NCI-H1694 (cell line): Measurements from ENCODE around the gene SPACA6.

ENCODE experiments used
- DNase-seq: peaks from one replicate; lab custom pipeline; 2025; lab: John Stamatoyannopoulos, UW

The SPACA6 gene

GRCh38 chr19:51703575-51704515 lies 10.7 kb downstream of the SPACA6 start:
- DNase-seq, result peak; percentile 56

- DNase-seq, result no peak
These were observed 11.5 kb downstream of the SPACA6 start for GRCh38 chr19:51704626-51705025.

- no peak for DNase-seq
These were observed 13.2 kb downstream of the SPACA6 start for GRCh38 chr19:51706296-51706695.

GRCh38 chr19:51706885-51707284 lies 13.8 kb downstream of the SPACA6 start:
- no peak for DNase-seq

- DNase-seq, result no peak
These were observed 15.7 kb downstream of the SPACA6 start for GRCh38 chr19:51708811-51709210.

GRCh38 chr19:51709575-51709974 lies 16.4 kb downstream of the SPACA6 start:
- DNase-seq, result no peak

- DNase-seq, result no peak
These were observed 17.0 kb downstream of the SPACA6 start for GRCh38 chr19:51710163-51710562.

- DNase-seq, result no peak
These were observed 18.6 kb downstream of the SPACA6 start for GRCh38 chr19:51711702-51712101.

GRCh38 chr19:51712461-51713081 lies 19.4 kb downstream of the SPACA6 start:
- DNase-seq, result no peak

- no peak for DNase-seq
These were observed 20.5 kb downstream of the SPACA6 start for GRCh38 chr19:51713319-51714285.

- DNase-seq, result no peak
These were observed 21.7 kb downstream of the SPACA6 start for GRCh38 chr19:51714848-51715247.

- no peak for DNase-seq
These were observed 22.7 kb downstream of the SPACA6 start for GRCh38 chr19:51715850-51716249.

GRCh38 chr19:51716925-51717324 lies 23.8 kb downstream of the SPACA6 start:
- no peak for DNase-seq

GRCh38 chr19:51719251-51719988 lies 26.3 kb downstream of the SPACA6 start:
- DNase-seq, result no peak

GRCh38 chr19:51721905-51722304 lies 28.8 kb downstream of the SPACA6 start:
- no peak for DNase-seq

- no peak for DNase-seq
These were observed 29.4 kb downstream of the SPACA6 start for GRCh38 chr19:51722492-51722891.

- no peak for DNase-seq
These were observed 31.4 kb downstream of the SPACA6 start for GRCh38 chr19:51724543-51724942.

- no peak for DNase-seq
These were observed 32.9 kb downstream of the SPACA6 start for GRCh38 chr19:51726049-51726448.

- DNase-seq, result no peak
These were observed 34.3 kb downstream of the SPACA6 start for GRCh38 chr19:51727349-51727880.

- DNase-seq, result no peak
These were observed 36.7 kb downstream of the SPACA6 start for GRCh38 chr19:51729781-51730180.
